ENCODE data around the gene CFP.
"Not testable (repeated sequence)": the region's sequence is repeated elsewhere in the genome, so short reads cannot be mapped to it uniquely, and the experiment has no call there.

CFP gene

GRCh38 chrX:47637546-47638195, 7.9 kb upstream of the CFP start:
- no peak for DNase-seq

- DNase-seq, result no peak
Observed at GRCh38 chrX:47634871-47635575, 5.3 kb upstream of the CFP start.

DNA sequence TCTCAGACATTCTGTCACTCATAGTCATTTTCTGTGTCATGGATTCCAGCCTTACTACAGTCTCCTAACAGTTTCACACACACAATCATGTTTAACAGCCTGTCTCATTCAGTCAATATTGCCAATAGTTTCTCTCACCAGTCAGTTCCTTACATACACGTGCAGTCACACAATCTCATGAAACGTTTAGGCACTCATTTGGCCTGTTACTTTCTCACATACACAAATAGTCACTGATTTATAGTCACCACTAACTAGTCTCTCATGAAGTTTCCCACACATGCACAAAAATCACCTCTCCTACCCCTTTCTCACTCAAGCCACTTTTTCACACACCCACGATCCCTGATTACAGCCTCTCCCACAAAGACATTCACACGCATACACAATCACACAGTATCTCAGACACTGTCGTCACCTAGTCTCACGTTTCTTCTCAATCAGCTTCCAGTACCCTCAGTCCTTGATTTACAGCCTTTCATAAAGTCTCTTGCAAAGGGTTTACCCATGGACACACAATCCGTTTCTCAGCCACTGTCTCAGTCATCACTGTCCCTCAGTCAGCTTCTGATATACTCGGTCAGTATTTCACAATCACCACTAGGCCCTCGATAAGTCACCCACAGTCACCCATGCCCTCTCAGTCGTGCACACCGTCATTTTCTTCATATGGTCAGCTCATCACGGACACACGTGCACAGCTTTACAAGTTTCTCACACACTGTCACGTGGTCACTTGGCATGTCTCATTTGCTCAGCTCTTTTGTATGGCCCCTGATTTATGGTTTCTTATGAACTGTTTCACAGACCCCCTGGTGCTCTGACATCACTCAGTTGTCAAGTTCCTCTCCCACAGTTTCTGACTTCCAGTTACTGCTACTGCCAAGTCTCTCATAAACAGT, 4.2 kb upstream of the CFP start:
- DNase-seq, result no peak

DNA sequence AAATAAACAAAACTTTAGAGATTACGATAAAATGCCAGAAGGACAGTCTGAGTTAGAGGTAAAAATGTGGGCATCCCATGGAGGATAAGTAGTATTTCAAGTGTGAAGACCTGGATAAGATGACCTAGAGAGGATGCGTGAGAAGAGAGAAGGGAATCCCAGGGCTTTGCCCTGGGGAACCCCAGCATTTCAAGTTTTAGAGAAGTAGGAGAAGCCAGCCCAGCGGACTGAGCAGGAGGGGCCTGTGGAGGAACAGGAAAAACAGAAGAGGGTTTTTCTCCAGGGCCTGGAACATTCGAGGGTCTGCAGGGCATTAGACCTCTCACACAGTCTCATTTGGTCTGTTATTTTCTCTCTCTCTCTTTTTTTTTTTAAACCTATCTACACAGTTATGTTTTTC, 2.9 kb upstream of the CFP start:
- DNase-seq, result no peak

- DNase-seq, result no peak
Observed at GRCh38 chrX:47631676-47632075, 1.9 kb upstream of the CFP start.

DNA sequence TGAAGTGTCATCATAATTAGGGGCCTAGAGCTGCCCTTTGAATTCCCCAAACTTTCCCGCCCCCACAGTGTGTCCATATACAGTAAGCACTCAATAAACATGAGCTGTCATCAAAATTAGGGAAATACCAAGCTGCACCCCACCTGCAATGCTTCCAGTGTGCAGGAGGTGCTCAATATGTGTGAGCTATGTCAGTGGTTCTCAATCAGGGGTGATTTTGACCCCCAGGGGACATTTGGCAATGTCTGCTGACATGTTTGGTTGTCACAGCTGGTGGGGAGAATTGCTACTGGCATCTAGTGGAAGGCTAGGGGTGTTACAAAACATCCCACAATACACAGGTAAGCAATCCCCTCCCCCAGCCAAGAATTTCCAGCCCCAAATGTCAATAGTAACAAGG, 748 bp downstream of the CFP start:
- DNase-seq, result no peak

DNA sequence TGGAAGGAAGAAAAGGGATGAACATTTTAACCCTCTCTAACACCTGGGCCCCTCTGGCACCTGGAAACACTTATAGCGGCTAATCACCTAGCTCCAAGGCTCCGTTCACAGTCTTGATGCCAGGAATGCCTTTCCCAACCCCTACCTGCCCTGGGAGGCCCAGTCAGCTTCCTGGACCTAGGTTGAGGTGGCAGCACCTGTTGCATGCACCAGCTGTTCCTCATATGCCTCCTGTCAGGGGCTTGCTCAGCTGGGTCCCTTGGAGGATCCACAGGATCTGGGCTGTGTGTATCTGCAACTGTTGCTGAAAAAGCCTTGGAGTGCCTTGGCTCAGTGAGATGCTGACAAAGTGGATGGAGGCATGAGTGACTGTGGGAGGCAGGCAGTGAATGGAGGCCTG, 4.4 kb downstream of the CFP start:
- no peak for DNase-seq

DNA sequence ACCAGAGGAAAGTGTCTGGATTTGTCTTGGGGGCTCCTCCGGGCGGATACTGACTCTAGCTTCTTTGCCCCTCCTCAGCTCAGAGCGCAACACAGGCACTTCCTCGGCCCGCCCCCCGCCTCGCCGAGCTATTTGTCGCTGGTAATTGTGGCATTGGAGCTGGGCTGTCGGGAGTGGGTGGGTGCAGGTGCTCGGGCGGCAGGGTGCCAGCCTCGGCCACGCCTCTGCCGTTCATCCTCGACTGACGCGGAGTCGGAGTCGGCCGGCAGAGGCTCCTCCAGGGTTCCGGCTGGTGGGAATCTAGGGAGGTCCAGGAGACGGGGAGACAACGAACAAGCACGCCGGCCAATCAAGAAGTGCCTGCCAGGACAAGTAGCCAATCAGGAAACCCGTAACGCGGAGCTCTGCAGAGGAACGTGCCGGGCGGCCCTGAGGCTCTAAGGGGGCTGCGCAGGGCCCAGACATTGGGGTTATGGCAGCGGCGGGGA, 6.1 kb downstream of the CFP start:
- DNase-seq, result peak; percentile 72

GRCh38 chrX:47621851-47622250, 7.9 kb downstream of the CFP start:
- DNase-seq, result no peak

GRCh38 chrX:47620303-47620685, 9.4 kb downstream of the CFP start:
- DNase-seq, result no peak

GRCh38 chrX:47619486-47620302, 10.0 kb downstream of the CFP start, which contains the start of gene SYN1:
Gene SYN1, minus strand, starts transcription at chrX:47619857. Its CDS starts 129 bp downstream, at chrX:47619728.
- peak; percentile 76 for DNase-seq

- DNase-seq, result no peak
Observed at GRCh38 chrX:47618923-47619485, 10.7 kb downstream of the CFP start.

DNA sequence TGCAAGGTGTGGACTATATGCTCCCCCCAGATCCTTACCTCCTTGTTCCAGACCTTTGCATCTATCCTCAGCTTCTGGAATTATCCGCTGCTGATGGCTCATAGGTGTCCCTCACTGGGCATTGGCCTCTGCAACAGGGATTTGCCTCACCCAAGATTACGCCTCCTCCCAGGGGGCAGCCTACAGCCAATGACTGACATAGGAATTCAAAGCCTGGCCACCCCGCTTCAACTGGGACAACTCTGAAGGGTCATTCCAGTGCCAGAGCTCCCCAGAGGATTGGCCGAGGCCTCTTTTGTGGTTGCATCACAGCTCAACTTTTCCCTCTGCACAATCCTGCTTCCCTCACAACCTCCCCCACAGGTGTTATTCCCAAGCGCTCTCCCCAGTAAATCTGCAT, 15.1 kb downstream of the CFP start:
- DNase-seq, result no peak

GRCh38 chrX:47613082-47613481, 16.6 kb downstream of the CFP start:
- no peak for DNase-seq

- DNase-seq, result no peak
Observed at GRCh38 chrX:47612418-47612817, 17.3 kb downstream of the CFP start.

DNA sequence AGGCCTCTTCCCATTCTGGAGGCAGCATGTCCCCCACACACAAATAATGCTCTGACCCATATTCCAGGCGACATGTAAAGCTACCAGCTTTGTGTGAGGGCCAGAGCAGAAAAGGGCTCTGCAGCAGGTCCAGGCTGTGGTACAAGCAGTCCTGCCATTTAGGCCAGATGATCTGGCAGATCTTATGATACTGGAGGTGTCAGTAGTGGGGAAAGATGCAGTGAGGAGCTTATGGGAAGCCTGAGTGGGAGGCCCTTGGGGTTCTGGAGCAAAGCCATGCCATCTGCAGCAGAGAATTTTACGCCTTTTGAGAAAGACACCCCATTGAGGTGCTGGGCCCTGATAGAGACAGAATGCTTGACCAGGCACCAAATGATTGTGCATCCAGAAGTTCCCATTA, 17.8 kb downstream of the CFP start:
- no peak for DNase-seq

GRCh38 chrX:47611489-47611888, 18.2 kb downstream of the CFP start:
- no peak for DNase-seq

- no peak for DNase-seq
Observed at GRCh38 chrX:47610511-47610910, 19.2 kb downstream of the CFP start.

DNA sequence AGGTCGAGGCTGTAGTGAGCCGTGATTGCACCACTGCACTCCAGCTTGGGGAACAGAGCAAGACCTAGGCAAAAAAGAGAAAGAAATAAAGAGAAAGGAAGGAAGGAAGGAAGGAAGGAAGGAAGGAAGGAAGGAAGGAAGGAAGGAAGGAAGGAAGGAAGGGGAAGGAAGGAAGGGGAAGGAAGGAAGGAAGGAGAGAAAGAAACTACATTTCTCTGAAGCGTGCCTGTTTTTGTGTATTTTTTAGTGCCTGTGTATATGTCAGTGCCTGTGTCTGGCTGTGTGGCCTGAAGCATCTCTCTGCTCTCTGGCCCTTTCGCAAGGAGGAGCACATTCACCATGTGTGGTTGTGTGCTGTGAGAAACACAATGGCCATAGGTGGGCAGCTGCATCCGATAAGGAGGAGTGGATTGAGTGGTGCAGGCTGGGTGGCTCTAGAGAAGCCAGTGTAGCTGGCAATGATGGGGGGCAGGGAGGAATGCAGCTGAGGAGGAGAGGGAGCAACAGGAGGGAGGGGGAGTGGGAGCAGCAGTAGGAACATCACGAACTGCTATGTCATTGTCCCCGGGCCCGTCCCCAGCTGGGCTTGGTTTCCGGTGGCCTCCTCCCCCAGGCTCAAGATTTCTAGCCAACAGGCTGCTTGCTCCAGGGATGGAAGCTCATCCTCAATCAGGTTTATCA, 21.5 kb downstream of the CFP start:
- no peak for DNase-seq

- no peak for DNase-seq
Observed at GRCh38 chrX:47607091-47607490, 22.6 kb downstream of the CFP start.

- no peak for DNase-seq
Observed at GRCh38 chrX:47605024-47605423, 24.7 kb downstream of the CFP start.

DNA sequence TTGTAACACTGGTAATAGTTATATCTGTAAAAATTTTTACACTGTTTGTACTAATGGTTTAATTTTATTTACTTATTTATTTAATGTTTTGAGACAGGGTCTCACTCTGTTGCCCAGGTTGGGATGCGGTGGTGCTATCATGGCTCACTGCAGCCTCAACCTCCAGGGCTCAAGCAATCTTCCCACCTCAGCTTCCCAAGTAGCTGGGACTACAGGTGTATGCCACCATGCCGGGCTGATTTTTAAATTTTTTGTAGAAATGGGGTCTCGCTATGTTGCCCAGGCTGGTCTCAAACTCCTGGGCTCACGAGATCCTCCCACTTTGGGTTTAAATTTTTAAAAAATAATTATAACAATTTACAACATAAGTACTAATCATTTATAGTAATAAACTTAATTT, 26.6 kb downstream of the CFP start:
- DNase-seq, result not testable (repeated sequence)
